Measurements from ENCODE around the gene FAM32A.

Gene FAM32A

GRCh38 chr19:16185123-16185767 is at the start of gene FAM32A:
Gene FAM32A, plus strand, starts transcription at chr19:16185410. Its CDS starts 33 bp downstream, at chr19:16185443.
- DNase-seq, result peak; percentile 85

DNA sequence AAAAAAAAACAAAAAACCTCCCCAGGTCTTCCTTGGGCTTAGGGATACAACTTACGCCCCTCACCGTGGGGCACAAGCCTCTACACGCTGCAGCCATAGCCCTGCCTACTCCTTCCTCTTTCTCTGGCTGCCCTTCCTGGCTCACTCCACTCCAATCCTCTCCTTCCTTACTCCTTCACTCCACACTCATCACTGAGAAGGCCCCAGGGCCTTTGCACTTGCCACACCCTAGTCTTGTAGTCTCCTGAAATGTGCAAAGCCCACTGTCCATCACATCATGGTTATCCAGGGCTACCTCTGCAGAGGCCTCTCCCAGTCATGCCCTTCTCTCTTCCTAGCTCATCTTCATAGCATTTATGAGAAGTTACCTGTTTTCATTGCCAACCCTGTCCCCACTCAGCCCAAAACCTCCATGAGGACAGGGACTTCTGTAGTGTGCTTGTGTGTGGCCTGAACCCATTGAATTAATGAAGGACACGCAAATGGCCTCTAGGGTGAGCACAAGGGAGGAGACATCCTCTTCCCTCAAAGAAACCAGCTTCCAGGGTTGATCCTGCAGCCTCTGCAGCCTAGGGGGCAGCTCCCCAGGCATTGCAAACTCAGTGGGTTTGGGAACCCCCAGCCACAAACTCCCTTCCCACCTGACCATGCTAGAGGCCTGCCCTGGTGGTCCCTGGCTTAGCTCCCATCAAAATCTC is 49.6 kb upstream of the FAM32A start:
- DNase-seq, result no peak

DNA sequence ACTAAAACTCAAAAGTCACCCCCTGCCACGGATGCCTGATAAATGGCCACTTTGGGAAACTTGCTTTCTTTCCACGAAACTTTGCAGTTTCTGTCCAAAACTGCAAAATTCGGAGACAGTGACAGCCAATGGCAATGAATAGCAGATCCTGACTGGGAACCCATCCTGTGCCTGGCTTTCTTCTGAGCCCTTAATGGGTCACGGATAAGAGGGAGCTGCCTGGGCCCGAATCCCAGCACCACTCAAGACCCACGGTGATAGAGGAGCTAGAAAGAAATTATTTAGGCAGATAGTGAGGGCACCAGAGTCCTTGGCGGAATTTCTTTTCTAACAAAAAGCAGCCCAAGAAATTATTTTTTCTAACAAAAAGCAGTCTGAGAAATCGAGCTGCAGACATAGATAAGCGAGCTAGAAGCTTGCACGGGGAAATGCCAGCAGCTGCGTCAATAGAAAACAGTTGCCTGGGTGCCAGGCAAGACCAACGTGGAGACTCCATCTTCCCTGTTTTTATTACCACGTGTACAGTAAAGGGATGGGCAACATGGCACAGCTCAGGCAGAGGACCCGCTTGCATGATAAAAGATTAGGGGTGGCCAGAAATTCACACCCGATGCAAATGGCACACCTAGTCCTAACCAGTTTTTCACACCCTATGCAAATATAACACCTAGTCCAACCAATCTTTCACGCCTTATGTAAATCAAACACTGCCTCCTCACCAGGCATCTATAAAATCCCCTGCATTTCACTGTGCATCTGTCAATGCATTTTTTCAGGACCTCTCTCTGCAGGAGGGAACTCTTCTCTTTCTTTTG is 48.8 kb upstream of the FAM32A start:
- DNase-seq, result peak; percentile 1

GRCh38 chr19:16139752-16140151 is 45.5 kb upstream of the FAM32A start:
- DNase-seq, result no peak

DNA sequence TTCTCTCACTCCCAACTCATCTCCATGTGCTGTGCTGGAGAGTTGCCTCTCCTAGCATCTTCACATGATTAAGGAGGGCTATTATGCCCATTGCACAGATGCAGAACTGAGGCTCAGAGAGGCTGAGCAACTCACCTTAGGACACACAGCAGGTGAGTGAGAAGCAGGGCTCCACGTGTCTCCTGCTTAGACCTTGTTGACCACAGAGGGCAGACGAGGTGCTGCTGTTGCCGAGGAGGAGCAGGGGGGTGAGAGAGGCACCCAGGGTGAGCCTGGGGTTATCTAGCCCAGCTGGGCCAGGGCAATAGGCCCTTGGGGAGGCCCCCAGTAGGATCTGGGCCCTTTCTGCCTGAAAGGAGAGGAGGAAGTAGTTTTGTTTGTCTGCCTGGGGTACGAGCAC is 44.2 kb upstream of the FAM32A start:
- DNase-seq, result no peak

DNA sequence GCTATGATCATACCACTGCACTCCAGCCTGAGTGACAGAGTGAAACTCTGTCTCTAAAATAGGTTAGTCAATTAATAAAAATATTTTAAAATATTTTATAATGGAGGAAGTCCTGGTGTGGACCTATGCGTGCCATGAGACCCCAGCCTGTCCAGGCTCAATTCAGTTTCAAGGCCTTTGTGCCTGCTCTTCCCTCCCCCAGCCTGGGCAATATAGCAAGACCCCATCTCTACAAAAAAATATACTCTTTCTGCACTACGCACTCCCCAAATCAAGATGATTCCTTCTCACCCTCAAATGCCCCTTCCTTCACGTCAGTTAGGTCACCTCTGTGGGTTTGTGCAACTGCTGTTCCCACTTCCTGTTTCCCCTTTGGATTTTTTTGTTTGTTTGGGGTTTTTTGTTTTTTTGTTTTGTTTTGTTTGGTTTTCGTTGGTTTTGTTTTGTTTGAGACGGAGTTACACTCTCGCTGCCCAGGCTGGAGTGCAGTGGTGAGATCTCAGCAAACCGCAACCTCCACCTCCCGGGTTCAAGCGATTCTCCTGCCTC is 43.1 kb upstream of the FAM32A start:
- DNase-seq, result no peak

DNA sequence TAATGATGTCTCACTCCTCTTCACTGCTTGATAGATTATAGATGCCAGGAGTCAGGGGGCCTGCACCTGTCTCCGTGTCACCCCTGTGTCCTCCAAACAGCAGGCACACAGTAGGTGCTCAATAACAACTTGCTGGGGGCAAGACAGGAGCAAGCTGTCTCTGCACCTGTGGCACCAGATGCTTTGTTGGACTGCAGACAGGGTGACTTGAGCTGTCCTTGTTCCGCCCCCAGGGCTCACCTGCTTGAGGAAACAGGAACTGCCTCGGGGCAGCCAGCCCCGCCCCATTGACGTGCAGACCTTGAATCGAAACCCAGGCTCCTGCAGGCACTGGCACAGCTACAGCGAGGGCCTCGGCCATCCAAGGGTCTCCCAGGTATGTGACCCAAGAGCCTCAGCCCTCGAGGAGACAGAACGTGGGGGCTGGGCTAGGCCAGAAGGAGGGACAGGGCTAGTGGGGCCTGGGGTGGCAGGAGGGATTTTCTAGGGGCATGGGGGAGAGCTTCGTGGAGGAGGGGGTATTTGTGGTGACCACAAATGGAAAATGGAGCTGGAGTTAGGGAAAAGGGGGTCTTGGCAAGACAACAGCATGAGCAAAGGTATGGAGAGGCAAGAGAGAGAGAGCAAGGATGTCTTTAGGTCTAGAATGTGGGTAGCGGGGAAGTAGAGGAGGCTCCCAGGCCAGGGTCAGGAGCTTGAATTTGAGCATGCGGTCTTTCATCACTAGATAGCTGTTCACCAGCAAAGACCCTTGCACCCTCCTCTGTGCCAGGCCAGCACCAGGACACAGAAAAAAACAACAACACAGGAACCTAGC is 41.6 kb upstream of the FAM32A start, which contains the start of gene HSH2D:
Gene HSH2D (plus strand): TSS at position 287 of the 817 bp plus-strand sequence. CDS start 5,066 bp downstream, outside the sequence.
- no peak for DNase-seq

DNA sequence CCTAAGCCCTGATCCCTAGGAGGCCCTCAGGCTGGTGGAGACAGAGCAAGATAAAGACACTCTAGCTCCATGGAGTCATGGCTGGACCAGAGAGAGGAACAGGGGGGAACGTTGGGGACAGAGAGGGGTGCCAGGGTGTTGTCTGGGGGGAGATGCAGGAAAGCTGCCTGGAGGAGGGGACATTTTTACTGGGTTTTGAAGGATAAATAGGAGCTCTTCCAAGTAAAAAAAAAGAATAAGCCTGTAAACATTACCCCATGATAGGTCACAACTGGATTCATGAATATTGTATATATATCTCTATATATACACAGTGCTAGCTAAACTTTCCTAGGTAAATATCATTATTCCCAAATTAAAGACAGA is 41.0 kb upstream of the FAM32A start:
- DNase-seq, result no peak

GRCh38 chr19:16146112-16146511 is 39.1 kb upstream of the FAM32A start:
- no peak for DNase-seq

GRCh38 chr19:16148443-16149229 is 36.6 kb upstream of the FAM32A start:
- DNase-seq, result no peak

GRCh38 chr19:16153582-16154336 is 31.5 kb upstream of the FAM32A start:
- DNase-seq, result no peak

GRCh38 chr19:16154557-16154956 is 30.7 kb upstream of the FAM32A start:
- DNase-seq, result no peak

- no peak for DNase-seq
Observed at GRCh38 chr19:16155128-16155527, 30.1 kb upstream of the FAM32A start.

DNA sequence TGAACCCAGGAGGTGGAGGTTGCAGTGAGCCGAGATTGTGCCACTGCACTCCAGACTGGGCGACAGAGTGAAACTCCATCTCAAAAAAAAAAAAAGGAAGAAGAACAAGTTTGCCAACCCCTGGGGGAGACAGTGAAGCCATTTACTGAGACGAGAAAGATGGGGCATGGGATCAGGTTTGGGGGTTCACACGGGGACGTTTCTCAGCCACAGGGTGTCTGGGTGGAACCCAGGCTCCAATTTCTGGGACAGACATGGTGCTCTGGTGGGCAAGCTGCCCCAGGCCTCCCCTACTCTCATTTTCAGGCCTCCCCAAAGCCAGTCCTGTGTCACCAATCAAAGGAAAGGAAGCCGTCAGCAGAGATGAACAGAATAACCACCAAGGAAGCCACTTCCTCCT is 28.3 kb upstream of the FAM32A start:
- no peak for DNase-seq

- no peak for DNase-seq
Observed at GRCh38 chr19:16157601-16158000, 27.6 kb upstream of the FAM32A start.

- DNase-seq, result no peak
Observed at GRCh38 chr19:16159655-16160054, 25.6 kb upstream of the FAM32A start.

DNA sequence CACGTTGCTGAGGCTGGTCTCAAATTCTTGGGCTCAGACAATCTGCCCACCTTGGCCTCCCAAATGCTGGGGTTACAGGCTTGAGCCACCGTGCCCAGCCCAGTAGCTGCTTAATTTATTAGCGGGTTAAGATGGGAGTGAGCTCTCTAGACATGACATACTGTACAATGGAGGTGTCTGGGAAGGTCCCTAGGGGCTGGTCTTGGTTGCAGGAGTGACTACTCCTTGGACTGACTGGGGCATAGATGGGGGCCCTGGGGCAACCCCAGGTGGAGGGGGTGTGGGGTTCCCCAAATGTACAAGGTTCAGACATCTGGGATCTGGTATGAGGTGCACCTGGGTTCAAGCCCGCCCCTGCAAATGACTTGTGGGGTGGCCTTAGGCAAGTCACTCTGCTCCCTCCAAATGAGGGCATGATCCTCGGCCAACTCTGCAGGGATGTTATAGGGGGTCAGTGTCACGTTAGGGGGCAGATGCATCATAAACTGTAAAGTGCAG is 24.7 kb upstream of the FAM32A start:
- DNase-seq, result no peak

DNA sequence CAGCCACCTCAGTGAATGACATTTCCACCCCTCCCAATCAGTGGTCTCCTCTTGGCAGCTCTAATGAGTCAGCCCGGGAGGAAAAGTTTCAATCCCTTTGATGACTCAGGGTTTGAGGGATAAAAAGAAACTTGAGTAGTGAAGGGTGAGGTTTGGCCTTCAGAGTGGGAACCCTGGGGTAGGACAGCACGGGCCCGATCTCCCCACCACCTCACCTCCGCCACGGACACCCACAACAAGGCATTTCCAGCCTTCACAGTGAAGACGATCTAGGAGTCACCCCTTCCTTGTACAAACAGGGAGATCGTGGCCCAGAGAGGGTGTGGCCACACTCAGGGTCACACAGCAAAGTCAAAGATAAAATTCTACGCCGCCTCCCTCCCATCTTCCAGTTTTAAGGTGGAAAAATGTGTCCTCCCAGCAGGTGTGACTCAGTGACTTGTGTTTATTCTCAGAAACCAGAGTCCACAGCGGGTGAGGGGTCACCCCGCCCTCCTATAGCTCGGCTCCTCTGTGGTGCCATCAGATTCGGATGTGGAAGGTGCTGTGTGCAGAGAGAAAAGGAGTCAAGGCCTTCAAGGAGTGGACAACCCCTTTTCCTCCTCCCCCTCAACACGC is 24.2 kb upstream of the FAM32A start:
- DNase-seq, result no peak

- DNase-seq, result no peak
Observed at GRCh38 chr19:16161840-16162239, 23.4 kb upstream of the FAM32A start.

GRCh38 chr19:16164222-16164890 is 20.9 kb upstream of the FAM32A start:
- DNase-seq, result no peak

Measured in NCI-H526 treated with DMSO at 0.1 percent for 48 hours (cell line).